GM12892 (cell line): ENCODE data around the gene RNASE3.

Source experiments
- POLR2A ChIP-seq: IDR thresholded peaks from 2 replicates; pipeline ENCODE4 v1.6.1; 2011; ENCODE audit warnings: low read depth, low read length, control low read depth
- POLR2AphosphoS5 ChIP-seq: IDR thresholded peaks from 2 replicates; pipeline ENCODE4 v1.6.1; 2011; ENCODE audit warnings: low read depth, low read length, control low read depth

DNA sequence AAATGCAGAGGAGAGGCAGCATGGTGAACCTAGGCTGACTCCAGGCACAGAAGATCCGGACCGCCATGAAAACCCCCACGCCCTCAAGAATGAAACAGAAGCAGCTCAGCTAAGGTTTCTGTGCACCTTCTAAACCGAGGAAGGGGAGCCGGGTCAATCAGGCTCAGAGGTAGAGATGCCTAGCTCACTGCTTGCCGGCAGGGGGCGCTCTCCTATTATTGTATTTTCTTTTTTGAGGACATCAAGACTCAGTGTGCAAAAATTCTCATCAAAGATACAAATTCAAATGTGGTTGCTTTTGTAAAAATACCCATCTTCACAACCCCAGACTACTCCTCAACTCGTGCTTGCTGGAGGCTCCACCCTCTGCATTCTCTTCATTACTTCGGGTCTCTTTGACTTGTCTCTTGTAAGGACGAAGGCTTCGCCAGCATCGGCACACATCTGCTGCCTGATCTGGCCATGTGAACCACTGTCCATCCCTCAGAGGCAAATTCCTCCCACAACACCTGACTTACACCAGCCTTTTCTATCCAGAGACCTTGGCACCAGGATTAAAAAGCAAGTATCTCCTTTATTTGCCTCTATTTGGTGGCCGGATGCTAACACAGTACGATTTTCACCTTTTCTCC, 33.4 kb upstream of the RNASE3 start:
- TF ChIP-seq POLR2A (no peak), POLR2AphosphoS5 (no peak)
